HEK293T (cell line): ENCODE data around the gene ELMO2.

ENCODE experiments used
- CTCF ChIA-PET: fragments of 350-600 bp; formaldehyde crosslinking; extraction: SDS; loops from one replicate; lab custom pipeline; 2021; ENCODE audit warnings: antibody characterized with exemption, inconsistent platforms; lab: Yijun Ruan, JAX
- POLR2A ChIA-PET: fragments of 350-600 bp; formaldehyde crosslinking; extraction: SDS; loops from one replicate; lab custom pipeline; 2020; ENCODE audit warnings: antibody characterized with exemption, inconsistent platforms; lab: Yijun Ruan, JAX
- DNase-seq: peaks from one replicate; pipeline ENCODE4 v3.0.0; 2012; ENCODE audit warnings: mixed read lengths; ENCODE audit errors: extremely low spot score
- ARNT ChIP-seq: fragments of 450-650 bp; IDR thresholded peaks from 2 replicates; pipeline ENCODE4 v1.6.1; 2017; ENCODE audit warnings: mild to moderate bottlenecking
- BHLHE40 ChIP-seq: fragments of 450-650 bp; IDR thresholded peaks from 2 replicates; pipeline ENCODE4 v1.6.1; 2016; ENCODE audit warnings: mild to moderate bottlenecking, moderate library complexity, borderline replicate concordance
- CTBP1 ChIP-seq: fragments of 450-650 bp; IDR thresholded peaks from 2 replicates; pipeline ENCODE4 v1.6.1; 2016; ENCODE audit warnings: borderline replicate concordance
- ELF4 ChIP-seq: fragments of 450-650 bp; IDR thresholded peaks from 2 replicates; pipeline ENCODE4 v1.6.1; 2017; ENCODE audit warnings: antibody characterized with exemption
- FOXA1 ChIP-seq: fragments of 450-650 bp; IDR thresholded peaks from 2 replicates; pipeline ENCODE4 v1.6.1; 2016; ENCODE audit warnings: mild to moderate bottlenecking
- FOXK2 ChIP-seq: fragments of 450-650 bp; IDR thresholded peaks from 2 replicates; pipeline ENCODE4 v1.6.1; 2016; ENCODE audit warnings: mild to moderate bottlenecking
- FOXM1 ChIP-seq: fragments of 450-650 bp; IDR thresholded peaks from 2 replicates; pipeline ENCODE4 v1.6.1; 2017; ENCODE audit warnings: mild to moderate bottlenecking, borderline replicate concordance
- HDGF ChIP-seq: fragments of 450-650 bp; IDR thresholded peaks from 2 replicates; pipeline ENCODE4 v1.6.1; 2017; ENCODE audit warnings: antibody characterized with exemption, borderline replicate concordance
- L3MBTL2 ChIP-seq: fragments of 450-650 bp; conservative IDR thresholded peaks from 2 replicates; pipeline ENCODE4 v1.6.1; 2016; ENCODE audit warnings: mild to moderate bottlenecking
- LEF1 ChIP-seq: fragments of 450-650 bp; IDR thresholded peaks from 2 replicates; pipeline ENCODE4 v1.6.1; 2017; ENCODE audit warnings: mild to moderate bottlenecking, borderline replicate concordance
- NFRKB ChIP-seq: fragments of 450-650 bp; IDR thresholded peaks from 2 replicates; pipeline ENCODE4 v1.6.1; 2016; ENCODE audit warnings: mild to moderate bottlenecking, moderate library complexity
- PKNOX1 ChIP-seq: fragments of 450-650 bp; IDR thresholded peaks from 2 replicates; pipeline ENCODE4 v1.6.1; 2016
- SP1 ChIP-seq: fragments of 450-650 bp; IDR thresholded peaks from 2 replicates; pipeline ENCODE4 v1.6.1; 2017
- SUZ12 ChIP-seq: fragments of 450-650 bp; IDR thresholded peaks from 2 replicates; pipeline ENCODE4 v1.6.1; 2016; ENCODE audit warnings: mild to moderate bottlenecking
- TARDBP ChIP-seq: fragments of 450-650 bp; IDR thresholded peaks from 2 replicates; pipeline ENCODE4 v1.6.1; 2016
- ZNF384 ChIP-seq: fragments of 450-650 bp; IDR thresholded peaks from 2 replicates; pipeline ENCODE4 v1.6.1; 2016

Gene ELMO2

GRCh38 chr20:46366826-46367225 lies 39.6 kb downstream of the ELMO2 start:
- ChIA-PET POLR2A (no interaction called here), CTCF (no interaction called here)
- TF ChIP-seq ZNF384 (no peak), CTBP1 (no peak), BHLHE40 (no peak), ELF4 (no peak), FOXM1 (no peak), SUZ12 (no peak), L3MBTL2 (no peak), ARNT (no peak), PKNOX1 (no peak), LEF1 (no peak), TARDBP (no peak), FOXA1 (no peak)
- DNase-seq = no peak

GRCh38 chr20:46365487-46366220 lies 40.8 kb downstream of the ELMO2 start:
- ChIA-PET CTCF (interaction anchor here (1.1 kb wide), 1 partner anchor 59 kb away, joined by 3 read pairs; no protein-coding TSS in a partner anchor), POLR2A (interaction anchor here (2.3 kb wide), 1 partner anchor 37 kb away, joined by 12 read pairs; no protein-coding TSS in a partner anchor)
- DNase-seq = no peak
- TF ChIP-seq PKNOX1 (no peak), ZNF384 (no peak), CTBP1 (no peak), ELF4 (no peak), FOXA1 (no peak), HDGF (no peak), SUZ12 (no peak), SP1 (no peak), LEF1 (no peak), NFRKB (no peak), FOXK2 (no peak), ARNT (no peak), TARDBP (no peak), L3MBTL2 (no peak), BHLHE40 (no peak), FOXM1 (no peak)

- no peak for TF ChIP-seq SUZ12
- TF ChIP-seq TARDBP = no peak
- TF ChIP-seq FOXM1 = no peak
- no peak for TF ChIP-seq SP1
- no peak for TF ChIP-seq LEF1
- no peak for TF ChIP-seq HDGF
- no peak for TF ChIP-seq CTBP1
- TF ChIP-seq ELF4 = no peak
- no peak for TF ChIP-seq L3MBTL2
- TF ChIP-seq PKNOX1 = no peak
- CTCF ChIA-PET = interaction anchor here (1.0 to 1.1 kb wide), 2 partner anchors 13 to 58 kb away, joined by 3 to 4 read pairs; no protein-coding TSS in a partner anchor
- no peak for DNase-seq
- POLR2A ChIA-PET = interaction anchor here (0.6 to 2.3 kb wide), 13 partner anchors 10 to 1480 kb away, joined by 3 to 28 read pairs (median 4); partner anchors contain the start of genes CDH22 and YWHAB
Observed at GRCh38 chr20:46364670-46365486, 41.5 kb downstream of the ELMO2 start.

- DNase-seq = peak; percentile 95
- TF ChIP-seq ELF4 (peak; percentile 65), PKNOX1 (no peak; the same call in 1 of the 2 replicates), SUZ12 (no peak), CTBP1 (no peak), FOXK2 (peak; percentile 60), ZNF384 (no peak), HDGF (no peak), L3MBTL2 (peak; percentile 43; the same call in 1 of the 2 replicates), LEF1 (no peak)
- ChIA-PET CTCF (interaction anchor here (1.0 kb wide), 1 partner anchor 14 kb away, joined by 4 read pairs; no protein-coding TSS in a partner anchor), POLR2A (interaction anchor here (0.6 to 2.3 kb wide), 16 partner anchors 9 to 1479 kb away, joined by 3 to 28 read pairs (median 4); partner anchors contain the start of genes CDH22 and YWHAB)
Observed at GRCh38 chr20:46363874-46364669, 42.3 kb downstream of the ELMO2 start.
